ENCODE data around the gene PYDC1.
"Not testable (repeated sequence)": the region's sequence is repeated elsewhere in the genome, so short reads cannot be mapped to it uniquely, and the experiment has no call there.

The PYDC1 gene

GRCh38 chr16:31179219-31179746 lies 37.7 kb downstream of the PYDC1 start:
- no peak for DNase-seq (ENCODE audit: low read depth in 2 of 2)

GRCh38 chr16:31177136-31177535 lies 39.8 kb downstream of the PYDC1 start:
- peak in 1 of 2 experiments; percentile 39 for DNase-seq (ENCODE audit: low read depth in 2 of 2)

- DNase-seq (ENCODE audit: low read depth in 2 of 2): not testable (repeated sequence)
These were observed 46.9 kb downstream of the PYDC1 start for GRCh38 chr16:31170048-31170447.

GRCh38 chr16:31168848-31169247 lies 48.1 kb downstream of the PYDC1 start:
- DNase-seq (ENCODE audit: low read depth in 2 of 2): no peak

GRCh38 chr16:31167315-31167714 lies 49.6 kb downstream of the PYDC1 start:
- no peak for DNase-seq (ENCODE audit: low read depth in 2 of 2)

Measured in stimulated activated CD4-positive, alpha-beta T cell treated with anti-CD3 and anti-CD28 coated beads, Interleukin-12 subunit alpha, Interleukin-12 subunit beta, amount 100 ng/mL, for 24 hours (primary cell).